ENCODE measurements around the gene LDLRAD4.

LDLRAD4 gene

GRCh38 chr18:13613591-13614501, 395.3 kb downstream of the LDLRAD4 start:
- no peak for DNase-seq

GRCh38 chr18:13614641-13615288, 396.2 kb downstream of the LDLRAD4 start:
- no peak for DNase-seq

GRCh38 chr18:13615432-13615861, 396.9 kb downstream of the LDLRAD4 start:
- no peak for DNase-seq

- DNase-seq, result no peak
Measured at GRCh38 chr18:13616041-13616440, 397.5 kb downstream of the LDLRAD4 start.

- no peak for DNase-seq
Measured at GRCh38 chr18:13616525-13617035, 398.0 kb downstream of the LDLRAD4 start.

GRCh38 chr18:13617826-13618515, 399.4 kb downstream of the LDLRAD4 start:
- no peak for DNase-seq

GRCh38 chr18:13618760-13619438, 400.3 kb downstream of the LDLRAD4 start:
- DNase-seq, result no peak

- no peak for DNase-seq
Measured at GRCh38 chr18:13619505-13620205, 401.1 kb downstream of the LDLRAD4 start.

GRCh38 chr18:13620206-13620672, 401.7 kb downstream of the LDLRAD4 start:
- no peak for DNase-seq

GRCh38 chr18:13620818-13621445, 402.4 kb downstream of the LDLRAD4 start:
- no peak for DNase-seq

GRCh38 chr18:13621446-13621849, 402.9 kb downstream of the LDLRAD4 start:
- no peak for DNase-seq

- DNase-seq, result no peak
Measured at GRCh38 chr18:13621886-13622619, 403.5 kb downstream of the LDLRAD4 start.

- no peak for DNase-seq
Measured at GRCh38 chr18:13622751-13623150, 404.2 kb downstream of the LDLRAD4 start.

GRCh38 chr18:13623348-13623747, 404.8 kb downstream of the LDLRAD4 start:
- DNase-seq, result no peak

- DNase-seq, result no peak
Measured at GRCh38 chr18:13623871-13624270, 405.3 kb downstream of the LDLRAD4 start.

- DNase-seq, result no peak
Measured at GRCh38 chr18:13624563-13625237, 406.1 kb downstream of the LDLRAD4 start.

- DNase-seq, result no peak
Measured at GRCh38 chr18:13625355-13625754, 406.8 kb downstream of the LDLRAD4 start.

GRCh38 chr18:13625843-13626543, 407.4 kb downstream of the LDLRAD4 start:
- DNase-seq, result no peak

GRCh38 chr18:13626544-13626908, 408.0 kb downstream of the LDLRAD4 start:
- no peak for DNase-seq
